ENCODE data around the gene ACSS2. TPM values are rescaled to one million over a fixed set of nuclear protein-coding genes. Genes with fewer than 3 reads are reported as not detected.

ACSS2 gene
- total RNA-seq, 1 experiment from 2014 or later = 25.4 TPM

GRCh38 chr20:34951652-34952051 lies 75.2 kb downstream of the ACSS2 start:
- ATAC-seq = no peak
- DNase-seq (ENCODE audit: low read depth, low spot score) = no peak
- BruUV-seq (replicated peaks) = no TSS peak
- Histone ChIP-seq H3K9me3 (ENCODE audit: control insufficient read depth, insufficient read depth, low read depth, low read length) (no peaks in the 10 kb centered on the region), H3K27me3 (ENCODE audit: control insufficient read depth, insufficient read depth, low read length) (no peaks in the 10 kb centered on the region), H3K36me3 (ENCODE audit: control insufficient read depth, insufficient read depth, low read length) (peaks cover 6% of the 10 kb centered on the region; the same call in 1 of the 2 replicates), H3K4me1 (ENCODE audit: control insufficient read depth, insufficient read depth, low read length) (peaks cover 11% of the 10 kb centered on the region), H3K27ac (ENCODE audit: low read length) (no peak overlapping the region), H3K4me3 (ENCODE audit: low read depth in 2 of 2, low read length in 2 of 2) (no peak overlapping the region)
- intact Hi-C loops (cut with micrococcal nuclease; ENCODE audit: unreplicated experiment) = no loop called here
- in situ Hi-C loops (cut with HindIII; ENCODE audit: low pct_unique_long_range_greater_than_20kb, low sequenced_read_pairs) = no loop called here
- ChIA-PET POLR2A (no interaction called here), CTCF (no interaction called here)
- no peak for TF ChIP-seq SIN3A (IDR thresholded peaks at IDR 0.05; ENCODE audit: borderline replicate concordance, insufficient read depth, low read depth, low read length)
- no peak for TF ChIP-seq CTCF (IDR thresholded peaks at IDR 0.05)
- no peak for TF ChIP-seq TCF7L2 (IDR thresholded peaks at IDR 0.05; ENCODE audit: low read depth, low read length)
- TF ChIP-seq POLR2AphosphoS5 (IDR thresholded peaks at IDR 0.05; ENCODE audit: low read depth, low read length) = no peak
- TF ChIP-seq, protein P1, sequence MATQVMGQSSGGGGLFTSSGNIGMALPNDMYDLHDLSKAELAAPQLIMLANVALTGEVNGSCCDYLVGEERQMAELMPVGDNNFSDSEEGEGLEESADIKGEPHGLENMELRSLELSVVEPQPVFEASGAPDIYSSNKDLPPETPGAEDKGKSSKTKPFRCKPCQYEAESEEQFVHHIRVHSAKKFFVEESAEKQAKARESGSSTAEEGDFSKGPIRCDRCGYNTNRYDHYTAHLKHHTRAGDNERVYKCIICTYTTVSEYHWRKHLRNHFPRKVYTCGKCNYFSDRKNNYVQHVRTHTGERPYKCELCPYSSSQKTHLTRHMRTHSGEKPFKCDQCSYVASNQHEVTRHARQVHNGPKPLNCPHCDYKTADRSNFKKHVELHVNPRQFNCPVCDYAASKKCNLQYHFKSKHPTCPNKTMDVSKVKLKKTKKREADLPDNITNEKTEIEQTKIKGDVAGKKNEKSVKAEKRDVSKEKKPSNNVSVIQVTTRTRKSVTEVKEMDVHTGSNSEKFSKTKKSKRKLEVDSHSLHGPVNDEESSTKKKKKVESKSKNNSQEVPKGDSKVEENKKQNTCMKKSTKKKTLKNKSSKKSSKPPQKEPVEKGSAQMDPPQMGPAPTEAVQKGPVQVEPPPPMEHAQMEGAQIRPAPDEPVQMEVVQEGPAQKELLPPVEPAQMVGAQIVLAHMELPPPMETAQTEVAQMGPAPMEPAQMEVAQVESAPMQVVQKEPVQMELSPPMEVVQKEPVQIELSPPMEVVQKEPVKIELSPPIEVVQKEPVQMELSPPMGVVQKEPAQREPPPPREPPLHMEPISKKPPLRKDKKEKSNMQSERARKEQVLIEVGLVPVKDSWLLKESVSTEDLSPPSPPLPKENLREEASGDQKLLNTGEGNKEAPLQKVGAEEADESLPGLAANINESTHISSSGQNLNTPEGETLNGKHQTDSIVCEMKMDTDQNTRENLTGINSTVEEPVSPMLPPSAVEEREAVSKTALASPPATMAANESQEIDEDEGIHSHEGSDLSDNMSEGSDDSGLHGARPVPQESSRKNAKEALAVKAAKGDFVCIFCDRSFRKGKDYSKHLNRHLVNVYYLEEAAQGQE (IDR thresholded peaks at IDR 0.05; ENCODE audit: insufficient read depth in 1 of 2, low read depth in 2 of 2, low read length in 1 of 2) = no peak

GRCh38 chr20:34952671-34953070 lies 76.3 kb downstream of the ACSS2 start:
- H3K4me1 ChIP-seq (ENCODE audit: control insufficient read depth, insufficient read depth, low read length) = peaks cover 11% of the 10 kb centered on the region
- no peak overlapping the region for H3K27ac ChIP-seq (ENCODE audit: low read length)
- POLR2A ChIA-PET = no interaction called here
- H3K9me3 ChIP-seq (ENCODE audit: control insufficient read depth, insufficient read depth, low read depth, low read length) = no peaks in the 10 kb centered on the region
- H3K27me3 ChIP-seq (ENCODE audit: control insufficient read depth, insufficient read depth, low read length) = no peaks in the 10 kb centered on the region
- DNase-seq (ENCODE audit: low read depth, low spot score) (no peak), ATAC-seq (no peak)
- H3K36me3 ChIP-seq (ENCODE audit: control insufficient read depth, insufficient read depth, low read length) = peaks cover 3% of the 10 kb centered on the region; the same call in 1 of the 2 replicates
- no peak overlapping the region for H3K4me3 ChIP-seq (ENCODE audit: low read depth in 2 of 2, low read length in 2 of 2)
- no TSS peak for BruUV-seq (replicated peaks)
- in situ Hi-C loops (cut with HindIII; ENCODE audit: low pct_unique_long_range_greater_than_20kb, low sequenced_read_pairs) = no loop called here
- TF ChIP-seq POLR2AphosphoS5 (IDR thresholded peaks at IDR 0.05; ENCODE audit: low read depth, low read length) (no peak), CTCF (IDR thresholded peaks at IDR 0.05) (no peak), TCF7L2 (IDR thresholded peaks at IDR 0.05; ENCODE audit: low read depth, low read length) (no peak), SIN3A (IDR thresholded peaks at IDR 0.05; ENCODE audit: borderline replicate concordance, insufficient read depth, low read depth, low read length) (no peak)
- TF ChIP-seq, protein P1 (IDR thresholded peaks at IDR 0.05; ENCODE audit: insufficient read depth in 1 of 2, low read depth in 2 of 2, low read length in 1 of 2) = no peak
- intact Hi-C loops (cut with micrococcal nuclease; ENCODE audit: unreplicated experiment) = no loop called here
- CTCF ChIA-PET = no interaction called here
